ENCODE data around the gene SSU72.
"Not testable (repeated sequence)": the region's sequence is repeated elsewhere in the genome, so short reads cannot be mapped to it uniquely, and the experiment has no call there.

Gene SSU72

DNA sequence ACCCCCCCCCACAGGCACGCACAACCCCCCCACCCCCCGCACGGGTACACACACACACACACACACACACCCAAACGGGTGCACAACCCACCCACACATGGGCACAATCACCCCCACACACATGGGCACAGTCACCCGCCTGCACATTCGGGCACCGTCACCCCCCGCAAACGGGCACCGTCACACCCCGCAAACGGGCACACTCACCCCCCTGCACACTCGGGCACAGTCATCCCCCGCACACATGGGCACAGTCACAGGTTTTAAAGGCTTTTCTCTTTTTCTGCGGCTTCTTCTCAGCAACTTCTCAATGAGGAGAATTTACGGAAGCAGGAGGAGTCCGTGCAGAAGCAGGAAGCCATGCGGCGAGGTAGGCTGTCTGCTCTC lies 56.0 kb downstream of the SSU72 start:
- peaks cover 7 to 10% of the 10 kb centered on the region in 2 donors for H3K36me3 ChIP-seq (ENCODE audit: control insufficient read depth in 2 of 2, insufficient read depth in 2 of 2, low read length in 2 of 2)
- H3K27me3 ChIP-seq (ENCODE audit: control insufficient read depth in 2 of 2, insufficient read depth in 2 of 2, low read length in 2 of 2); H3K9me3 ChIP-seq (ENCODE audit: control insufficient read depth in 2 of 2, low read length in 2 of 2); H3K9ac ChIP-seq (ENCODE audit: low read depth in 1 of 2, low read length in 2 of 2); H3K4me3 ChIP-seq (ENCODE audit: low read length in 2 of 2); H3K27ac ChIP-seq (ENCODE audit: low read depth in 2 of 2, low read length in 2 of 2); H3K4me1 ChIP-seq (ENCODE audit: control insufficient read depth in 2 of 2, insufficient read depth in 2 of 2, low read length in 2 of 2): not testable (repeated sequence)

DNA sequence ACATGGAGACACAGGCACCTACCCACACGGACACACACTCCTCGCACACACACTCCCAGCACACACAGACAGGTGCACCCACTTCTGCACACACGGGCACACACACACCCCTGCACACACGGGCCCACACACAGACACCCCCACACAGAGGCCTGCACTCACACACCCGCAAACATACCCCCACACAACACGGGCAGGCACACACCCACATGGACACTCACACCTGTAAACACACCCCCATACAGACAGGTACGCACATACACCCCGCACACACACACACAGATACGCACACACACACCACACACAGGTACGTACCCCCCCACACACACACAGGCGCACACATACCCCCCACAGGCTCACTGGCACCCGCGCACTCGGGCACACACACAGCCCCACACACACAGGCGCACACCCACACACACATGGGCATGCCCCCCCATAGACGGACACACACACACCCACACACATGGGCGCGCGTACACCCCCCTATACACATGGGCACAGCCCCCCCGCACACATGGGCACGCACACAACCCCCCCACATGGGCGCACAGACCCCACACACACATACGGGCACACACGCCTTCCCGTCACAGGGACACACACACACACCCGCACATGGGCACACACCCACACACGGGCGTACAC lies 56.6 kb downstream of the SSU72 start:
- Histone ChIP-seq H3K9me3 (ENCODE audit: control insufficient read depth in 2 of 2, low read length in 2 of 2) (no peaks in the 10 kb centered on the region), H3K27ac (ENCODE audit: low read depth in 2 of 2, low read length in 2 of 2) (no peak overlapping the region), H3K36me3 (ENCODE audit: control insufficient read depth in 2 of 2, insufficient read depth in 2 of 2, low read length in 2 of 2) (peaks cover 7 to 10% of the 10 kb centered on the region in 2 donors)

DNA sequence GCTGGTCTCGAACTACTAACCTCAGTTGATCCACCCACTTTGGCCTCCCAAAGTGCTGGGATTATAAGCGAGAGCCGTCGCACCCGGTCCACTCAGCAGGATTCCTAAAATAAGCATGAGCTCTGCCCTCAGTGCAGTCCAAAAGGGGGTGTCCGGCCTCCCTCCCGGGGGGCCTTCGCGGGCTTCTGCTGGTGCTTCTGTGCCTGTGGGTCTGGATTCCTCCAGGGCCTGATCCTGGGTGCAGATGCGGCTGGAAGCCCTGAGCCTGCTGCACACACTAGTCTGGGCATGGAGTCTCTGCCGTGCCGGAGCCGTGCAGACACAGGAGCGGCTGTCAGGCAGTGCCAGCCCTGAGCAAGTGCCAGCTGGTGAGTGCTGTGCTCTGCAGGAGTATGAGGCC lies 57.7 kb downstream of the SSU72 start:
- not testable (repeated sequence) for H3K9me3 ChIP-seq (ENCODE audit: control insufficient read depth in 2 of 2, low read length in 2 of 2); H3K27me3 ChIP-seq (ENCODE audit: control insufficient read depth in 2 of 2, insufficient read depth in 2 of 2, low read length in 2 of 2); H3K4me1 ChIP-seq (ENCODE audit: control insufficient read depth in 2 of 2, insufficient read depth in 2 of 2, low read length in 2 of 2); H3K4me3 ChIP-seq (ENCODE audit: low read length in 2 of 2); H3K27ac ChIP-seq (ENCODE audit: low read depth in 2 of 2, low read length in 2 of 2); H3K9ac ChIP-seq (ENCODE audit: low read depth in 1 of 2, low read length in 2 of 2)
- peaks cover 7 to 10% of the 10 kb centered on the region in 2 donors for H3K36me3 ChIP-seq (ENCODE audit: control insufficient read depth in 2 of 2, insufficient read depth in 2 of 2, low read length in 2 of 2)

More for the DNA sequence above, 56.6 kb downstream of the SSU72 start:
- no peak overlapping the region for H3K9ac ChIP-seq (ENCODE audit: low read depth in 1 of 2, low read length in 2 of 2)
- H3K4me3 ChIP-seq (ENCODE audit: low read length in 2 of 2) = no peak overlapping the region
- no peaks in the 10 kb centered on the region for H3K4me1 ChIP-seq (ENCODE audit: control insufficient read depth in 2 of 2, insufficient read depth in 2 of 2, low read length in 2 of 2)
- no peaks in the 10 kb centered on the region for H3K27me3 ChIP-seq (ENCODE audit: control insufficient read depth in 2 of 2, insufficient read depth in 2 of 2, low read length in 2 of 2)

DNA sequence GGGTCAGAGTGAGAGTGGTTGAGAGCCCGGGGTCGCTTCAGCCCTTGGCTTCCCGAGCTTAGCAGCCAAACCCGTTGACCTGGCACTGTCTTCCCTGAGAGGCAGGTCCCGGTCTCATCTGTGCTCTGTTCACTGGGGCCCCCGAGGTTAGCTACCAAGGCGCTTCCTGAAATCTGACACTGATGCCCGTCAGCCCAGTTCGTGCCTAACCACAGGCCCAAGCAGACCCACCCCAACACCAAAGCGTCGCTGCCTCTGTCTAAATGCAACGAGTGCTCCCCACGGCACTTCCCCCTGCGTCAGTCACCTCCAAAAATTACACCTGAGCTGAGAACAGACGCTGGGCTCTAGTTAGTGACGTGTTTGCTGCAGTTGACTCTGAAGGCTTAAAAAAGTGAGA lies 60.3 kb downstream of the SSU72 start:
- H3K4me1 ChIP-seq (ENCODE audit: control insufficient read depth in 2 of 2, insufficient read depth in 2 of 2, low read length in 2 of 2); H3K4me3 ChIP-seq (ENCODE audit: low read length in 2 of 2); H3K9me3 ChIP-seq (ENCODE audit: control insufficient read depth in 2 of 2, low read length in 2 of 2); H3K27me3 ChIP-seq (ENCODE audit: control insufficient read depth in 2 of 2, insufficient read depth in 2 of 2, low read length in 2 of 2); H3K36me3 ChIP-seq (ENCODE audit: control insufficient read depth in 2 of 2, insufficient read depth in 2 of 2, low read length in 2 of 2); H3K9ac ChIP-seq (ENCODE audit: low read depth in 1 of 2, low read length in 2 of 2); H3K27ac ChIP-seq (ENCODE audit: low read depth in 2 of 2, low read length in 2 of 2): not testable (repeated sequence)

DNA sequence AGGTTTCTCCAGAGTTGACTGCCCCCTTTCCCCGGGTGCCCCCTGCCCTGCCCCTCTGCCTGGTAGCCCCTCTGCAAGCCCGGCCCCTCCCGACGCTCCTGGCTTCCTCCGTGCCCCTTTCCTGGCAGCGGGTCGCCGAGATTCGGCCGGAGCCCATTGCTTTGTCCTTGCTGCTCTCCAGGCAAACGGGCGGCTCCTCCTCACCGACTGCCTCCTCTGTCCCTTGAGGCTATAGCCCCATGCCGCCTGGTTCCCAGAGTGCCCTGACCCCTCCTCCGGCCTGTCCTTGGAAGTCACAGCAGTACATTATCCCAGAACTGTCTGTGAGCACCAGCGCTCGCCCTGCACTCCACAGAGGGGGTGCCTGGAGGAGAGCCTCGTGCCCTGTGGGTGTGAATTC lies 61.0 kb downstream of the SSU72 start:
- H3K9ac ChIP-seq (ENCODE audit: low read depth in 1 of 2, low read length in 2 of 2); H3K4me1 ChIP-seq (ENCODE audit: control insufficient read depth in 2 of 2, insufficient read depth in 2 of 2, low read length in 2 of 2); H3K27ac ChIP-seq (ENCODE audit: low read depth in 2 of 2, low read length in 2 of 2); H3K27me3 ChIP-seq (ENCODE audit: control insufficient read depth in 2 of 2, insufficient read depth in 2 of 2, low read length in 2 of 2); H3K9me3 ChIP-seq (ENCODE audit: control insufficient read depth in 2 of 2, low read length in 2 of 2); H3K4me3 ChIP-seq (ENCODE audit: low read length in 2 of 2); H3K36me3 ChIP-seq (ENCODE audit: control insufficient read depth in 2 of 2, insufficient read depth in 2 of 2, low read length in 2 of 2): not testable (repeated sequence)

DNA sequence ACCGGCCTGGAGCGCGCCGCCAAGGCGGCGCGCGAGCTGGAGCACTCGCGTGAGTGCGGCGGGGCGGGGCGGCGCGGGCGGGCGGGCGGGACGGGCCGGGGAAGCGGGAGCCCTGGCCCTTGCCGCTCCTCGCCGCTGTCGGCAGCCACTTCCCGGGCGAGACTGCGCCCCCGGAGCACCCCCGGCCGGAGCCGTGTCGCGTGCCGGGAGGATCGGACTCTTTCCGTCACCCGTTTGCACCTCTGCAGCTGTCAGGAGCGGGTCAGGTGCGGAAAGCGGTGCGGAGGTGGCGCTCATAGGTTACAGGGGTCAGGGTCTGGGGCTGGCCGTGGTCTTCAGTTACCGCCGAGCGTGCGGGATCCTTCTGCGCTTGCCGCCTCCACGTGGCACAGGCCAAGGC lies 62.2 kb downstream of the SSU72 start:
- H3K9ac ChIP-seq (ENCODE audit: low read depth in 1 of 2, low read length in 2 of 2) = peak overlapping the region in 1 of 2 donors; percentile 54

DNA sequence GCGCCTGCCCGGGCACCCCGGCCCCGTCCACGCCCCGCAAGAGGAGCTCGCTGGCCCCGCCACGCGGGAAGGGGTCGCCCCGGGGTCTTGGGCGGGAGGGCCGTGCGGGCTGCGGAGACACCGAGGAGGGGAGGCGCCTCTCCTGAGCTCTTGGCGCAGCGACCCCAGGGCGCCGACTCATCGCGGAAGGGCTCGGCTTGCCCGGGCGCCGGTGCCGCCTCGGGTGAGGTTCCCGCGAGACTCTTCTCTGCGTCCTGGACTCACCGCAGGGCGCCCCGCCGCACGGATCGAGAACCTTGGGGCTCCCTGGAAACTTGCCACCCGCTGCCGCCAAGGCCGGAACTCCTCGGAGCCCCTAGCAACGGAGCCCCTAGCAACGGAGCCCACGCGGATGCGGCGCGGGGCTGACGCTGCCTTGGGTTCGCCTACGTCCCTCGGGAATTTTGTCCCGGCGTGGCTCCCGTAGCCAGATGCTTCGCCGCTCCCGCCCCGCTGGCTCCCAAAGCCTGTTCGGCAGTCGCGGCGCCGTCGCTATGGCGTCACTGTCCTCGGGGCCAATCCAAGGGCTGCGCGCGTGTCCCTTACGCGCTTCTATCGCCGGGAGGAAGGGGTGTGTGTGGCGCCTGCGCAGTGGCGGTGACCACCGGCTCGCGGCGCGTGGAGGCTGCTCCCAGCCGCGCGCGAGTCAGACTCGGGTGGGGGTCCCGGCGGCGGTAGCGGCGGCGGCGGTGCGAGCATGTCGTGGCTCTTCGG lies 63.0 kb downstream of the SSU72 start, which contains the start of gene ATAD3A:
Gene ATAD3A, plus strand, starts transcription at position 630 of the 753 bp plus-strand sequence. Its CDS starts 107 bp downstream, at position 737.
- H3K9ac ChIP-seq (ENCODE audit: low read depth in 1 of 2, low read length in 2 of 2) = peak within 1 kb of the TSS; percentile 84 to 86

More for the DNA sequence above, 62.2 kb downstream of the SSU72 start:
- H3K4me1 ChIP-seq (ENCODE audit: control insufficient read depth in 2 of 2, insufficient read depth in 2 of 2, low read length in 2 of 2); H3K9me3 ChIP-seq (ENCODE audit: control insufficient read depth in 2 of 2, low read length in 2 of 2); H3K36me3 ChIP-seq (ENCODE audit: control insufficient read depth in 2 of 2, insufficient read depth in 2 of 2, low read length in 2 of 2); H3K27me3 ChIP-seq (ENCODE audit: control insufficient read depth in 2 of 2, insufficient read depth in 2 of 2, low read length in 2 of 2); H3K27ac ChIP-seq (ENCODE audit: low read depth in 2 of 2, low read length in 2 of 2): not testable (repeated sequence)
- H3K4me3 ChIP-seq (ENCODE audit: low read length in 2 of 2) = peak overlapping the region; percentile 50 to 54

DNA sequence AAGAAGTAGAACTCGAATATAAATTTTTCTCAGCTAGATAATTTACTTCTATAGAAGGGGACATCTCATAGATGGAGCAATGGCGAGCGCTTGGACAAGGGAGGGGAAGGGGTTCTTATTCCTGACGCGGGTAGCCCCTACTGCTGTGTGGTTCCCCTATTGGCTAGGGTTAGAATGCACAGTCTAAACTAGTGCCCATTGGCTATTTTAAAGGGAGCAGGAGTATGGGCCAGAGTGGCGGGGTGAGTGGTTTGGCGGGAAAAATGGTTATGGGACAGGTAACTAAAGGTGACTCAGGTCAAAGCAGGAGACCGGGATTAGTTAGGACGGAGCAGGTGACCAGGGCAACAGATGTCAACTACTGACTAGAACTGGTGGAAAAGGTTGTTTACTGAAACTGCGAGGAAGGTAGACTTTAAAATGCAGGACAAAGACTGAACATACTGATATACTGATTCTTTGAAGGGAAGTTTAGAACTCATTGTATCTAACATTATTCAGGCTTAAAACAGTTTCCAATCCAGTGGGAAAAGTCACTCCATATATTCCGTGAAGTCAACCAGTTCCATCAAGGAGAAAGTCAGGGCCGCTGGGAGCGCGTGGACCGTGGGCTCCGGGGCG lies 63.6 kb downstream of the SSU72 start:
- Histone ChIP-seq H3K4me1 (ENCODE audit: control insufficient read depth in 2 of 2, insufficient read depth in 2 of 2, low read length in 2 of 2) (peaks cover 3 to 6% of the 10 kb centered on the region in 2 donors), H3K27ac (ENCODE audit: low read depth in 2 of 2, low read length in 2 of 2) (peak overlapping the region; percentile 82 to 94), H3K27me3 (ENCODE audit: control insufficient read depth in 2 of 2, insufficient read depth in 2 of 2, low read length in 2 of 2) (no peaks in the 10 kb centered on the region), H3K9me3 (ENCODE audit: control insufficient read depth in 2 of 2, low read length in 2 of 2) (no peaks in the 10 kb centered on the region), H3K4me3 (ENCODE audit: low read length in 2 of 2) (peak overlapping the region; percentile 73 to 84), H3K36me3 (ENCODE audit: control insufficient read depth in 2 of 2, insufficient read depth in 2 of 2, low read length in 2 of 2) (no peaks in the 10 kb centered on the region), H3K9ac (ENCODE audit: low read depth in 1 of 2, low read length in 2 of 2) (peak overlapping the region; percentile 84 to 86)

More for the DNA sequence above, 63.0 kb downstream of the SSU72 start, which contains the start of gene ATAD3A:
- Histone ChIP-seq H3K27me3 (ENCODE audit: control insufficient read depth in 2 of 2, insufficient read depth in 2 of 2, low read length in 2 of 2) (no peaks in the 10 kb centered on the region), H3K4me1 (ENCODE audit: control insufficient read depth in 2 of 2, insufficient read depth in 2 of 2, low read length in 2 of 2) (peaks cover 3 to 6% of the 10 kb centered on the region in 2 donors), H3K36me3 (ENCODE audit: control insufficient read depth in 2 of 2, insufficient read depth in 2 of 2, low read length in 2 of 2) (no peaks in the 10 kb centered on the region), H3K27ac (ENCODE audit: low read depth in 2 of 2, low read length in 2 of 2) (peak within 1 kb of the TSS; percentile 82 to 94), H3K9me3 (ENCODE audit: control insufficient read depth in 2 of 2, low read length in 2 of 2) (no peaks in the 10 kb centered on the region), H3K4me3 (ENCODE audit: low read length in 2 of 2) (peak within 1 kb of the TSS; percentile 73 to 84)

DNA sequence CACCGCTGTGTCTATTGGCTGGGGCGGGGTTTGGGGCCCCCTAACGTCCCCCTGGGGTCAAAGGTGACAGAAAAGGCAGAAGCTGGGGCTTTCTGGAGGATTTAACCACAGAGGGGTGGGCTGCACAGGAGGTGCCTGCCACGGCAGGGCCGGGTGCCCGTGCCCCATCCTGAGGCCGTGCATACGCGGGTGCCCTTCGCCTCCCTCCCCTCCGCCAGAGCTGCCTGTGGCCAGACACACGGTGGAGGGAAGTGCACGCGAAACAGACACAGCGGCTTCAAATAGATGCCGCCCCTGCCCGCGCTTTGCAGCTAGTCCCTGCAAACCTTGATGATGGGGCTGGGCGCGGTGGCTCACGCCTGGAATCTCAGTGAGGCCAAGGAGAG lies 65.2 kb downstream of the SSU72 start:
- H3K9ac ChIP-seq (ENCODE audit: low read depth in 1 of 2, low read length in 2 of 2); H3K36me3 ChIP-seq (ENCODE audit: control insufficient read depth in 2 of 2, insufficient read depth in 2 of 2, low read length in 2 of 2); H3K4me1 ChIP-seq (ENCODE audit: control insufficient read depth in 2 of 2, insufficient read depth in 2 of 2, low read length in 2 of 2); H3K9me3 ChIP-seq (ENCODE audit: control insufficient read depth in 2 of 2, low read length in 2 of 2); H3K27ac ChIP-seq (ENCODE audit: low read depth in 2 of 2, low read length in 2 of 2); H3K4me3 ChIP-seq (ENCODE audit: low read length in 2 of 2); H3K27me3 ChIP-seq (ENCODE audit: control insufficient read depth in 2 of 2, insufficient read depth in 2 of 2, low read length in 2 of 2): not testable (repeated sequence)

DNA sequence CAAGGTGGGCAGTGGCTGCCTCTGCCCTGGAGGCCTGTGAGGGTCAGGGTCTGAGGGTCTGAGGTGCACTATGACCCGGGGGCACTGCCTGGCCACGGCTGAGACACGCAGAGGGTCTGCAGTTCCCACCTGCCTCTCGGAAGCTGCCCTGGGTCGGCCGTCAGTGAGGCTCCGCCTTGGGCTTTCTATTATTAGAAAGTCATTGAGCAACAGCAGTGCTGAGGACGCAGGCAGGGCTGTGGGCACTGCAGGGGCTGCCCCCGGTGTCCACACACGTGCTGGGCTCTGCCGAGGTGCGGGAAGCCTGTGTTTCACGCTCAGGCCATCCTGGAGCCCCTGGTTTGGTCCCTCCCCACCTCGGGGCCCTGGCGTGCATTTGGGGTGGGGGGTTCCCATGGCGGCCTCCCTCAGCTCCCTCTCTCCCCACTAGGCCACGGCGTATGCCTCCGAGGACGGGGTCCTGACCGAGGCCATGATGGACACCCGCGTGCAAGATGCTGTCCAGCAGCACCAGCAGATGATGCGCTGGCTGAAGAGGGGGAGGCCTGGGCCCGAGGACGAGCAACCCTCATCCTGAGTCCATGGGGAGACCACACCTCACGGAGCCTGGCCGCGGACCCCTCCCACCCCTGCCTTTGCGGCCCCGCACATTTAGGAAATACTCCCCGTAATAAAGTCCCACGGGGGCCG lies 65.7 kb downstream of the SSU72 start:
- H3K27ac ChIP-seq (ENCODE audit: low read depth in 2 of 2, low read length in 2 of 2); H3K36me3 ChIP-seq (ENCODE audit: control insufficient read depth in 2 of 2, insufficient read depth in 2 of 2, low read length in 2 of 2); H3K9me3 ChIP-seq (ENCODE audit: control insufficient read depth in 2 of 2, low read length in 2 of 2); H3K9ac ChIP-seq (ENCODE audit: low read depth in 1 of 2, low read length in 2 of 2); H3K4me3 ChIP-seq (ENCODE audit: low read length in 2 of 2); H3K27me3 ChIP-seq (ENCODE audit: control insufficient read depth in 2 of 2, insufficient read depth in 2 of 2, low read length in 2 of 2); H3K4me1 ChIP-seq (ENCODE audit: control insufficient read depth in 2 of 2, insufficient read depth in 2 of 2, low read length in 2 of 2): not testable (repeated sequence)
